HG03095 (cell line): Measurements from ENCODE around the gene RNF115.
"Not testable (repeated sequence)": the region's sequence is repeated elsewhere in the genome, so short reads cannot be mapped to it uniquely, and the experiment has no call there.

Source experiments
- ATAC-seq: cut with Tn5 transposase; IDR thresholded peaks from one replicate; pipeline ENCODE4 v1.9.1; 2021; ENCODE audit warnings: moderate library complexity; ENCODE audit not compliant: unreplicated experiment

The RNF115 gene

DNA sequence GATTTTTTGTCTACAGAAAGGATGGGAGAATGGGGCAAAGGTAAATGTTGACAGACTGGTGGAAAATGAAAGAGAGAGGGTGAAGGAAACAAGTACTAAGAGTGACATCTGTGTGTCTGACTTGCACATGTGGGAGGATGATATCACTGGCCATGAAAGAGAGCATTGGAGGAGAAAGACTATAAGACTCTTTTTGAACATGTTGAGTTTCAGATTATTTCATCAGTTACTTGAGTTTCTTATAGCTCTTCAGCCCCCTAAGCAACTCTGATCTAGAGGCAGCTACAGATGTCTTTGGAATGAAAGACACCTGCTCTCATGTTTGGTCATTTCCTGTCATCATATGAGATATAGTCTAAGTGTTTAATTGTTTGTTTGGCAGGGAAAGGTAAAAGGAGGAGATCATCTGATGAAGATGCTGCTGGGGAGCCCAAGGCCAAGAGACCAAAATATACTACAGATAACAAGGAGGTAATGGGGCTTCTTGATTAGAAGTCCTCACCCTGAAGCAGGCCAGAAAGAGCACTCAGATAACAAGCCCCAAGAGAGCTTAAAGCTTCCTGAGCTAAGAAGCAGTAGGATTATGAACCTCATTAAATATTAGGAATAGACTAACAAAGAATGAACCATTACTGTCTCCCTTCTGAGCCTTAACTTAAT is 4.6 kb upstream of the RNF115 start:
- no peak for ATAC-seq

DNA sequence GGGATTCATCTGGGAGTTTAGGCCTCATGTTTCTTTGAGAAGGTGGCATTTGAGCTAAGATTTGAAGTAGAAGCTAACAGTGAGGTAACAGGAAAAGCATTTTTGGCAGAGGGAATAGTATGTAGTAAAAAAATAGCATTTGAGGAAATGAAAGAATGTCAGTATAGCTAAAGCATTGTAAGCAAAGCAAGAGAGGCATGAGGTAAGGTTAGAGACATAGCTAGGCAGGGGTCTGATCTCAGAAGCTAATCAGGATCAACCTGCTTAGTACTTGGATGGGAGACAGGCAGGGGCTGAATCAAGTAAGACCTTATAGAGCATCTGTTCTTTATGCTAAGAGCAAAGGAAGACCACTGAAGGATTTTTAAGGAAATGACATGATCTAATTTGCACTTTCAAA is 4.1 kb upstream of the RNF115 start:
- no peak for ATAC-seq

DNA sequence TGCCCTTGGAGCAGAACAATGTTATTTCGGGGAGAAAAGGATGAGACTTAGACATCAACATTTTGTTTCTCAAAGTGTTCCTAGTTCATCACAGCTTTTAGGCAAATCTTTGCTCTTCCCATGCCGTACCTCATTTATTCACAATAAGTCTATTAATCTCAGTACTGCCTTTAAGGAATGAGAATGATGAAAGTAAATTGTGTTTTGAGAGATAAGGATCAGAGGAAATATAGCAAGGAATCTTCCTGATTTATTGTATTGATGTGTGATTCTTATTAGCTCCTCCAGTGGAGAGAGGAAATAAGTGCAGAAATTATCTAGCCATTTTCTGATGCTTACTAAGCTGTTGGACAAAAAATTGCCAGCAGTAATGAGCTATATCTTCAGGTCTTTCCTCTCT is 2.1 kb upstream of the RNF115 start:
- no peak for ATAC-seq

DNA sequence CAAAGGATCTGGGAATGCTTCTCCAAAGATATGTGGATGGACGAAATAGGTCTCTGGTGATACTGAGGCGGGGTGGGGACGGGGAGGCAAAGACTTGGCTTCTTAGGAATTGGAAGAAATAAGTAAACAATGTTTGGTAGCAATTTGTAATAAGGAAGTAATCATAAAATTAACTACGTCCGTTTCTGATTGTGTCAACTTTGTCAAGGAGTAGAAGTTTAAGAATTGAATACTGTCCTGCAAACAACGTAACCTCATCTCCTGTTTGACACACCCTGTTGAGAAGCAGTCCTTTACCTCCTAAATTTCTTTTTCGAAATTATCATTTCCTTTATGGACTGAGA is 576 bp upstream of the RNF115 start:
- ATAC-seq, result no peak

DNA sequence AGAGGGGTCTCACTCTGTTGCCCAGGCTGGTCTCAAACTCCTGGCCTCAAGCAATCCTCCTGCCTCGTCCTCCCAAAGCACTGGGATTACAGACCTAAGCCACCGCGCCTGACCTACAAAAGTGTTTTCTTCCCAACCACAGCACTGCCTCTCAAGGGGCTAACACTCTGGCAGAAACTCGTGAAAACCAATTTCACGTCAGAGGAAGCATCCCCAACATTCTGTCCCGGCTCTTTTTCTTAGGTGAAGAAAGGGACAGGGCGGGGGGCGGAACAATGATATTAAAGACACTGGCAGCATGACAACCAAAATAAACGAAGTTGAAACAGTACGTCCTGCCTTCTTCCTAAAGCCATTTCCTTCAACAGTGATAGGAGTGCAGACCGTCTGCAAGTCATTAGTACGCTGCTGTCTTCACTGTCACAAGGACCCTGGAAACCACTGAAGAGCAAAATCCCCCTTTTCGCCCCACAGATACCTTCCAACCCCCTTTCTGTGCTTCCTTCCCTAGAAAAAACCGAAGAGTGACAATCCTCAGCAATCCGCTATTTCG is 1.0 kb downstream of the RNF115 start:
- not testable (repeated sequence) for ATAC-seq

DNA sequence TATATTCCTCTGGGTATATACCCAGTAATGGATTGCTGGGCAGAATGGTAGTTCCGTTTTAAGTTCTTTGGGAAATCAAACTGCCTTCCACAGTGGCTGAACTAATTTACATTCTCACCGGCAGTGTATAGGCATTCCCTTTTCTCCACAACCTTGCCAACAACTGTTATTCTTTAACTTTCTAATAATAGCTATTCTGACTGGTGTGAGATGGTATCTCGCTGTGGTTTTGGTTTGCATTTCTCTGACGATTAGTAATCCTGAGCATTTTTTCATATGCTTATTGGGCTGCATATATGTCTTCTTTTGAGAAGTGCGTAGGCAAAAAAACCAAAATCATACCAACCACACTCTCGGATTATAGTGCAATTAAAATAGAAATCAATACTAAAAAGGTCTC is 5.8 kb downstream of the RNF115 start:
- not testable (repeated sequence) for ATAC-seq

DNA sequence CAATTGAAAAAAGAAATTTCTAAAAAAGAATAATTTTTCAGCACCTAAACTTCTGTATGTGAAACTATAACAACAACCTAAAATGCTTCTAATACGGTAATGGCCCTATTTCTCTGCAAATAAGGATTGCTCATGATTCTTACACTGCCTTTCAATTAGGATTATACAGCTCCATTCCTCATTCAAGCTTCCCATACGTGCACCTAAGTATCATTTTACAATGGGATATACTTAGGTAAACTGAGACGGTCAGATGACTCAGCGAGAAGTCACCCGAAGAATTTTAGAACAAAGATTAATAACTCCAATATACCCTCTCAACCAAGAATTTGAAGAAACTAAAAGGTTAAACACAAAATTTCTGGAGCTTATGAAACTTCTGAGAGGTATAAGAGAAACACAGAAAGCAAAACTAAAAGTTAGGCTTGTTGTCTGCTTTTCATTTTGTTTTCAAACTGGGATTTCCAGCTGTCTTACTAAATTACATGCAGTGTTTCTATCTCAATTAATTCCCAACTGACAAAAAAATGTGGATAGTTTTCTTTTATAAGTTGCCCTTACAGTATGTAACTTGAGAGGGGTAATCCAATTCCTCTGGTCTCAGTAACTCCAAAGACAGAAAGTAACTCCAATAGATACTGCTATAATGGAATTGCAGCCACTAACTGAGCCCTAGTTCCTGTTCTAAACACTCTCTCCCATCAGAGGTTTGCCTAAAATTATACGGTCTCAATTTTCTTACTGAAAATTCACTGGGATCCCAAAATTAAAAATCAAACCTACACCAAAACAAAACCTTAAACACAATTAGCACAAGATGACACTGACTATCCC is 10.7 kb downstream of the RNF115 start:
- ATAC-seq, result not testable (repeated sequence)

DNA sequence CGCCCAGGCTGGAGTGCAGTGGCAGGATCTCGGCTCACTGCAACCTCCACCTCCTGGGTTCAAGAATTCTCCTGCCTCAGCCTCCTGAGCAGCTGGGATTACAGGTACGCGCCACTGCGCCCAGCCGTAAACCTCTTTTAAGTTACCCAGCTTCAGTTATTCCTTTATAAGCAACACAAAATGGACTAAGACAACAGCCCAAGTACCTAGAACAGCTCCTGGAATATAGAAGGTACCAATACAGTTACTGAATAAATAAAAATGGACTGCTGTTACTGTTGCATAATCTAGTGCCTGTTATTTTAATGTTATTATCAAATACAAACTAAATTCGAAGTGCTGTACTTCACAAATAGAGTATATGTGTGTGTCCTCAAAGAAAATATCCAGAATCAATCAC is 17.1 kb downstream of the RNF115 start:
- no peak for ATAC-seq

DNA sequence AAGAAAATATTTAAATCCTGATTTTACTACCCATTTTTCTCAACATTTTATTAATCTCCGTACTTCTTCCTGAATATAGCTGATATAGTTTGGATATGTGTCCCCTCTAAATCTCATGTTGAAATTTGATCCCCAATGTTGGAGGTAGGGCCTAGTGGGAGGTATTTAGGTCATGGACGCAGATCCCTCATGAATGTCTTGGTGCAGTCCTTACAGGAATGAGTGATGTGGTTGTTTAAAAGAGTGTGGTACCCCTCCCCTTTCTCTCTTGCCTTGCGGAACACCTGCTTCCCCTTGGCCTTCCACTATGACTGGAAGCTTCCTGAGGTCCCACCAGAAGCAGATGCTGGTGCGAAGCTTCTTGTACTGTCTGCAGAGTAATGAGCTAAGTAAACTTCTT is 17.5 kb downstream of the RNF115 start:
- ATAC-seq, result no peak

DNA sequence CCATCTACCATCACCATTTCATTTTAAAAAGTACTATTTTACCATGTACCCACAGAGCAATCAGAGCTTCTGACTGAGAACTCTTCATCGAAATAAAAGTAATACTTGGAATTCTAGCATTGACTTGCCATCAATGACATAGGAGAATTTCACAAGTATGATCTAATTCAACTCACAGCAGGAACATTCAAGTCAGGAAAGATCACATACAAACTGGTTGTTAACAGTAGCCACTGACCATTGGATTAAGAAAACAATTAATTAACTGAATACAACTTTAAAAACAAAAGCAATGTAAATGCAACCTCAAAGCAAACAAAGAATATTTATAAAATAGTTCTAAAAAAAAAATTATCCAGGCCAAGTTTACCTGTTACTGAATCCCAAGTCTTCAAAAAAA is 18.8 kb downstream of the RNF115 start:
- no peak for ATAC-seq

DNA sequence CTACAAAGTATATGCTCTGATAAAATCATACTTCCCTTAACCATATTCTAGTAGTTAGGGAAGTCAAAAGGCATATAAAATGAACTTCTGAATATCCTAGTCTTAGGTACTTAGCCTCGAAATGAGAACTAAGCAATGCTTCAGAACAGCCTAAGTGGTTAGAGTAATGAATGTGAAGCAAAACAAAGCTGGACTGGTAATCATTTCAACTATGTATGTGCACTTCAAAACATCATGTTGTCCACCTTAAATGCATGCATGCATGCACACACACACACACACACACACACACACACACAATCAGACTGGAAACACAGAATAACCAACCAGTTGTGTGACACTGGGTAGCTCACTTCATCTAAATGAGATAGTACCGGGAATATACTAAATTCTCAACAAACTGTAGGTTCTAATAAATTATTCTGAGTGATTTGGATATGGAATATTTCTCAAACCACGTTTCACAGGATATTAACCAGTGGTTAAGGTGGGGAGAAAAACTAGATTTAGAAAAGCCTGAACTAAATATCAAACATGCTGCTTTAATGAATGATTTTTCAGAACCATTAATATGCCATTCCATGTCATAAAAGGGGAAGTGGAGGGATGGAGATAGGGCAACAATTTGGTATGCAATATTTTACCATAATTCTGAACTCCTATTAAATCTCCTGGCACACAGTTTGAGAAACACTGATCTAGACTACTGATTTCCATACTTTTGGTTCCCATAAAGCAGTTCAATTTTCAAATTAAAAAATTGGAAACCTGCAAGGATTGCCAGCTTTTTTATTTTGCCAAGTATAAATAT is 19.5 kb downstream of the RNF115 start:
- no peak for ATAC-seq

DNA sequence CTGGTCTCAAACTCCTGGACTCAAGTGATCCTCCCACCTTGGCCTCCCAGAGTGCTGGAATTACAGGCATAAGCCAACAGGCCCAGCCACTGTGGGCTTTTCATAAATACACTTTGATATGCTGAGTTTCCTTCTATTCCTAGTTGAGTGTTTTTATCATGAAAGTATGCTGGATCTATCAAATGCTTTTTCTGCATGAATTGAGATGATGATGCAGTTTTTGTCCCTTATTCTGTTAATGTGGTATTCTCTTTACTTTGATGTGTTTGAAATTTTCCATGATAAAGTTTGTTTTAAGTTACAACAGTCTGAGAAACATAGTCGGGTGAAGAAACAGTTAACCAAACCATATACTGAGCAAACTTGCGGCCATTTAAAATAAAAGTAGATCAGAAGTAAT is 24.1 kb downstream of the RNF115 start:
- ATAC-seq, result no peak

DNA sequence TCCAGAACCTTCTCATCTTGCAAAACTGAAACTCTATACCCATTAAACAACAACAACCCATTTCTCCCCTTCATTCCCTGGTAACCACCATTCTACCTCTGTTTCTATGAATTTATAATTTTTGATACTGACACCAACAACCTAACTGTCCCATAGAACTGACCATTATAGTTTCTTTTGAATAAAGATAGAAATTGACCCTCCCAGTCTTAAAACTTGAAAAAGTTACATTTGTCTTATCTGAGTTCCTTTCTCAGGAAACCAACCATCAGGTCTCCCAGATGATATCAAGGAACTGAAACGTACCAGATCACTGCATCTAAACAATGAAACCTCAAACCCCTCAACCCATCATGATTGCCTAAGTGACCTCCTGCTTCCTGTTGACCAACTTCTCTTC is 27.1 kb downstream of the RNF115 start:
- no peak for ATAC-seq

DNA sequence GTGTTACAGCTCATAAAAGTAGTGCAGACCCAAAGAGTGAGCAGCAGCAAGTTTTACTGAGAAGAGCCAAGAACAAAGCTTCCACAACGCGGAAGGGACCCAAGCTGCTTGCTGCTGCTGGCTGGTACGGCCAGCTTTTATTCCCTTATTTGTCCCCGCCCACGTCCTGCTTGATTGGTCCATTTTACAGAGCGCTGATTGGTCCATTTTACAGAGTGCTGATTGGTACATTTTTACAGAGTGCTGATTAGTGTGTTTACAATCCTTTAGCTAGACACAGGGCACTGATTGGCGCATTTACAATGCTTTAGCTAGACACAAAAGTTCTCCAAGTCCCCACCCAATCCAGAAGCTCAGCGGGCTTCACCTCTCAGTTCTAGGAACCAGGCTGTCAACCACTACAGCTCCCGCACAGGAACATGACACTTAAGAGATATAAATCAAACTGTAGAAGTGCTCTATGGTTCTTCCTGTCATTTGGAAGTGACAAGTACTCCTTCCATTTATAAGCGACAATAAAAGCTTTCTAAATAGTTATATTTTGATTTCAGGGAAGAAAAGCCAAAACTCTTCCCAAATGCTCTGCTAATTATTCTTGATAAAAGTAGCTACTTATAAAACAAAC is 28.5 kb downstream of the RNF115 start:
- no peak for ATAC-seq

DNA sequence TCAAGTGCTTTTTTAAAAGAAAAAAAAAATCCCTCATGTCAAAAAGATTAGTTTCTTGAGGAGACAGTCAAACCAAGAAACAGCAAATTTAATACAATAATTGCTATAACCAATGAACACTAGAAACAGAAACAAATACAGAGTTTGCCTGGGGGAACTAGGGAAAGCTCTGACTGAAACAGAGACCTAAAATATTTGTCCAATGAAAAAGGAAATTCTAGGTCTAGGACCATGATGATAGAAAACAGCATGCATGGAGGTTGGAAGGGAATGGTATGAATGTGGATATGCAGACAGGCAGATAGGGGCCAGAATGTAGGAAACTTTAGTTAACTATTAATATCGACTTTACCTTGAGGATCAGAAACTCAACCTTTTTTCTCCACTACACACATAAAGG is 31.4 kb downstream of the RNF115 start:
- no peak for ATAC-seq

DNA sequence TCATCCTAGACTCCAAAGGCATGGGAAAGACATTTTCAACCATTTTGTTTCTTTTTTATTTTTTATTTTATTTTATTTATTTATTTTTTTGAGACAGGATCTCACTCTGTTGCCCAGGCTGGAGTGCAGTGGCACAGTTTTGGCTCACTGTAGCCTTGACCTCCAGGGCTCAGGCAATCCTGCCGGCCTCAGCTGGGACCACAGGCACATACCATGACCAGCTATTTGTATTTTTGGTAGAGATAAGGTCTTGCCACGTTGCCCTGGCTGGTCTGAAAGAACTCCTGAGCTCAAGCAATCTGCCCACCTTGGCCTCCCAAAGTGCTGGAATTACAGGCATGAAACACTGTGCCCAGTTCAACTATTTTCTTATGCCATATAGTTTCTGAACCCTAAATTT is 32.0 kb downstream of the RNF115 start:
- ATAC-seq, result not testable (repeated sequence)

DNA sequence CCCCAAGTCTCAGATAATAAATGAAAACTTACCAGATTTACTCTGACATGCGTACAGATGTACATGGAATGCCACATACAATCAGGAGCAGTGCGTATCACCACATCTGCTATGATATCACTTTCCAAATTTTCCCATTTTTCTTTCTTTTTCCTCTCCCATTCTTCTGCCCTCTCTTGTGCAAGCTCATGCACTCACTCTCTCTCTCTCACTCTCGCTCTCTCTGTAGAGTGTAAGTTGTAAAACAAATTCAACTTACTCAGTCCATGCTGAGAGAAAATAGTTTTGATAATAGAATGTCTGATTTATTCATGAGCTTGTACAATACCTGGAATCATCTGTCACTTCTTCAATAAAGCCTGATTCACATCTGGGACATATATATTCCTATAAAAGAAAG is 35.3 kb downstream of the RNF115 start:
- no peak for ATAC-seq

DNA sequence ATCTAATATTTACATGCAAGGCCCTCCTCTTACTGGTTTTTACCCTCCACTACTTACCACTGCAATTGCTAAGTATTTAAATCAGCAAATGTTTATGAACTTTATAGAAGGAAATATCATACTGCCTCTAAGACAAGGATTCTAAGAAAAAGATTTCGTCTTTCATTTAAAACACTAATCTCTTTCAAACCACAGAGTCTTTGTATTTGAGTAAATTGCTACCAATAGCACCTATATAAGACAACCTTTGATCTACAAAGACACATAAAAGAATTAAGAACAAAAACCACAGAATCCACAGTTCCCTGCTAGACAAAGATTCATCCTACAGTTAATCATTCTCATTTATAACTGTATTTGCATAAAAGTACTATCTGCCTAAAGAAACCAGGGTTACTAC is 37.6 kb downstream of the RNF115 start:
- ATAC-seq, result no peak

DNA sequence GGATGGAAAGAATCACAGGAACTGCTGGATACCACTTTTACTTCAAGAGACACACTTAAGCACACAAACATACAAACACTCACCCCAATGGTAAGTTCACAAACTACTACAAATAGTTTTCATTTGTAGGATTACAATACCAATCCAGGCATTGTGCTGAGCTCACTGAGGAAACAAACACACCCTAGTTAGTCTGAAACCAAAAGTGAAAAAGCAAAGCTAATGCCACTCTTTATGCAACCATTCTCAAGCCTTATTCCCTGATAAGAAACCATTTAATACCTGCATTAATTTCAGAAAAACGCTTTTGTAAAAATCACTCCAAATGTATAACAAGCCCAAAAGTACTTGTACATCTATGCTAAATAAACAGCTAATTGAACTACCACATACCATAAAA is 38.3 kb downstream of the RNF115 start:
- no peak for ATAC-seq

DNA sequence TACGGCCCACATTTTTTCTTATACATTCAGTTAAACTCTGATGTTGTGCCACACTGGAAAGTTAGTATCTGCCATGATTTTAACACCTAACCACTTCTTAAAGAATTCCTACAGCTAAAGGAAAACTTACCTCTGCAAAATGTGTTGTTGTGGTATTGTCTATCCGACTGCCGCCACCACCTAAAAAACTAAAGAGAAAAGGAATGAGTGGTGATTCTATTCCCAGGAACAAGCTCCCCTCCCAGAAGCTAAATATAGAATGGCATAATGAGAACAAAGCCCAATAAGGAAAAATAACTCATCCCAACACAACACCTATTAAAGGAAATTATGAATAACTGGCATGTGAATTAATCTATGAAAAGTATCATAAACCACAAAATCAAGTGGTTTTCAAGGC is 39.5 kb downstream of the RNF115 start:
- no peak for ATAC-seq
